Skeletal muscle satellite cell (primary cell): ENCODE measurements around the gene SARNP.

Experiments used
- H3K27me3 ChIP-seq: 2 replicates; pipeline ENCODE4 v1.7.0; 2013; ENCODE audit warnings: low read length; ENCODE audit not compliant: control insufficient read depth, insufficient read depth
- H3K36me3 ChIP-seq: 2 replicates; pipeline ENCODE4 v1.7.0; 2013; ENCODE audit warnings: mild to moderate bottlenecking, control low read depth, low read length; ENCODE audit not compliant: insufficient read depth
- H3K4me1 ChIP-seq: 2 replicates; pipeline ENCODE4 v1.7.0; 2013; ENCODE audit warnings: low read length; ENCODE audit not compliant: control insufficient read depth, insufficient read depth
- H3K4me2 ChIP-seq: 2 replicates; pipeline ENCODE4 v1.7.0; 2013; ENCODE audit warnings: mild to moderate bottlenecking, low read length
- H3K4me3 ChIP-seq: 2 replicates; pipeline ENCODE4 v1.7.0; 2013; ENCODE audit warnings: low read length
- H3K9ac ChIP-seq: 2 replicates; pipeline ENCODE4 v1.7.0; 2013; ENCODE audit warnings: mild to moderate bottlenecking, low read depth, low read length, moderate library complexity
- H3K9me3 ChIP-seq: replicated peaks from 2 replicates; pipeline ENCODE4 v1.7.0; 2013; ENCODE audit warnings: mild to moderate bottlenecking, control low read depth, low read length

SARNP gene

DNA sequence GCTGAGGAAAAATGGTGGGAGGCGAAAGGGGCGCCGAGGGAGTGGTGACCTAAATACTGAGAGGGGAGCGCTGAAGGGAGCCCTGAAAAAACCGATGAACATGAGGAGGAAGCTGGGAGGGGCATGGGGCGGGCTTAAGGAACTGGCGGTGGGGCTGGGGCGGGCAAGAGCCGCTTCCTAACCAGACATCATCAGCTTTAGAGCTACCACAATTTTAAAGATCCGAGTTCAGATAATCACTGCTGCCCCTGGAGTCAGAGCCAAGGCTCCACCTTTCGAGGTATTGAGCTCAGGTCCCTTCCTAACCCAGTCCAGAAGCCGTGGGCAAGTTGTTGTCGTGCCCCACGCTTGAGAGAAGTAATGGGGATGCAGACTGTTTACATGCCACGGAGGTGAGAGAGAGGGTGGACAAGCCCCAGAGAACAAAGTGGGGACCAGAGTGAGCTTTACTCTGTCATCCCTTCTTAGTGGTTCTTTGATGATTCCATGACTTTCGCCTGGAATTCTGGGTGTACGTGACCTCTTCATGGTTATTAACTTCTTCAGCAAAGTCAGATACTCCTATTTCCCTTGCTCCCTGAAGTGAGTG lies 710 bp upstream of the SARNP start:
- Histone ChIP-seq H3K4me3 (peak overlapping the region; percentile 82), H3K4me1 (peaks cover 19% of the 10 kb centered on the region), H3K4me2 (peak overlapping the region; percentile 93), H3K9ac (peak overlapping the region; percentile 87), H3K9me3 (no peaks in the 10 kb centered on the region), H3K36me3 (peaks cover 59% of the 10 kb centered on the region), H3K27me3 (no peaks in the 10 kb centered on the region)

DNA sequence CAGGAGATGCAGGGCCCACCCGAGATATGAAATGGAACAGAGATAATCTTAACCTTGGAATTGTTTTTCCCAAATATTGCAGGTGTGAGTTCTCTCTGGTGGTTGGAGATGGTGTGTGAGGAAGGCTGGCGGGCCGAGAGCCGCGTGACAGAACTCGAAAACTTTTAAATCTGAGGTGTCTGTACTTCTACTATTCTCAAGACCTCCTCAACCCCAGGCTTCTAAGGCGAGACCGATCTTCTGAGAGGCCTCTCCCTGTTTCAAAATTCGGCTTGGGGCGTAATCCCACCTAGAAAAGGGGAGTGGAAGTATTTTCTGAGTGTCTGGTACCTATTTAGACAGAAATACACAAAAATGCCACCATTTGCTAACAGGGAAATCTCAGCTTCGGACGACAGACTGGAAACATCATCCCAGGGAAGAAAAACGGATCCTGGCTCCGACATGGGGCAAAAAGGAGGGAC lies 611 bp downstream of the SARNP start:
- Histone ChIP-seq H3K36me3 (peaks cover 49% of the 10 kb centered on the region), H3K4me3 (peak overlapping the region; percentile 85), H3K9me3 (no peaks in the 10 kb centered on the region), H3K9ac (peak overlapping the region; percentile 90), H3K4me1 (peaks cover 19% of the 10 kb centered on the region), H3K4me2 (peak overlapping the region; percentile 83), H3K27me3 (no peaks in the 10 kb centered on the region)

DNA sequence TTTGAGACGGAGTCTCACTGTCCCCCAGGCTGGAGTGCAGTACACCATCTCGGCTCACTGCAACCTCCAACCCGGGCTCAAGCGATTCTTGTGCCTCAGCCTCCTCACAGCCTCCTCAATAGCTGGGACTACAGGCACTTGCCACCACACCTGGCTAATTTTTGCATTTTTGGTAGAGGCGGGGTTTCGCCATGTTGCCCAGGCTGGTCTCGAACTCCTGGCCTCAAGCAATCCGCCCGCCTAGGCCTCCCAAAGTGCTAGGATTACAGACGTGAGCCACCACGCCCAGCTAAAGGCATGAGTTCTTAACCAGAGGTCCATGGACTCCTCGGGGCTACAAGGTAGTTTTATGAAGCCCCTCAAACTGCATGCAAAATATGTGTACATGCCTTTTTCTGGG lies 2.1 kb downstream of the SARNP start:
- H3K9me3 ChIP-seq: no peaks in the 10 kb centered on the region
- H3K4me2 ChIP-seq: peak overlapping the region; percentile 83
- H3K4me3 ChIP-seq: peak overlapping the region; percentile 85
- no peaks in the 10 kb centered on the region for H3K27me3 ChIP-seq
- peaks cover 41% of the 10 kb centered on the region for H3K36me3 ChIP-seq
- peak overlapping the region; percentile 90 for H3K9ac ChIP-seq
- peaks cover 19% of the 10 kb centered on the region for H3K4me1 ChIP-seq

DNA sequence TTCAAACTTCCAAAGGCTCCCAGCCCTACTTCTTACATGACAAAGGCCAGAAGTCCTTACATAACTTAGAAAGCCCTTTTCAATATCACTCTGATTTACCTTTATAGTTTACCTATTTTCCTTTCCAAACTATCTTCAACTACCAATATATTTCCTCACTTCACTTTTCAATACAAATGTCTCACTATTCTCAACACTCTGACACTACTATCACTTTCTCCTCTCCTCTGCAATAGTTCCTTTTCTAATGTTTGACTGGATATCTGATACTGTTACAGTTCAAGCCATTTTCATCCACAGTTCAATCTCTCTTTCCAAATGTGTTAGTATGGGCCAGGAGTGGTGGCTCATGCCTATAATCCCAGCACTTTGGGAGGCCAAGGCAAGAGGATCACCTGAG lies 3.3 kb downstream of the SARNP start:
- H3K27me3 ChIP-seq: no peaks in the 10 kb centered on the region
- H3K36me3 ChIP-seq: peaks cover 35% of the 10 kb centered on the region
- peaks cover 22% of the 10 kb centered on the region for H3K4me1 ChIP-seq

DNA sequence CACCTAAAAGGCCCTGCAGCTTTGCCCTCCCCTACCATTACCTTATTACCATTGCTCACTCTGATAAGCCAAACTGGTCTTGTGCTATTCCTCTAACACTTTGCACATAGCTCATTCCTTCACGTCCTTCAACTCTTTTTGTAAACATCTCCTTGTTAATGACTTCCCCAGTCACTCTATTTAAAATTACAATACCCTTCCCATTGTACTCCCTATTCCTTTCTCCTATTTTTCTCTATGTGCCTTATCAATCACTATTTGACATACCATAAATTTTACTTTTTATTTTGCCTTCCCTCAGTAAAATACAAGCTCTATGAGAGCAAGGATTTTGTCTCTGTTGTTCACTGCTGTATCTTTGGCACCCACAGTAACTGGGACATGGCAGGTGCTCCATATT lies 5.4 kb downstream of the SARNP start:
- H3K9me3 ChIP-seq: no peaks in the 10 kb centered on the region
- no peak overlapping the region for H3K9ac ChIP-seq
- H3K4me3 ChIP-seq: no peak overlapping the region
- peaks cover 14% of the 10 kb centered on the region for H3K4me1 ChIP-seq
- no peak overlapping the region for H3K4me2 ChIP-seq
- no peaks in the 10 kb centered on the region for H3K27me3 ChIP-seq
- peaks cover 39% of the 10 kb centered on the region for H3K36me3 ChIP-seq

More for the DNA sequence above, 3.3 kb downstream of the SARNP start:
- H3K9ac ChIP-seq: no peak overlapping the region
- H3K4me2 ChIP-seq: no peak overlapping the region
- no peaks in the 10 kb centered on the region for H3K9me3 ChIP-seq
- no peak overlapping the region for H3K4me3 ChIP-seq

DNA sequence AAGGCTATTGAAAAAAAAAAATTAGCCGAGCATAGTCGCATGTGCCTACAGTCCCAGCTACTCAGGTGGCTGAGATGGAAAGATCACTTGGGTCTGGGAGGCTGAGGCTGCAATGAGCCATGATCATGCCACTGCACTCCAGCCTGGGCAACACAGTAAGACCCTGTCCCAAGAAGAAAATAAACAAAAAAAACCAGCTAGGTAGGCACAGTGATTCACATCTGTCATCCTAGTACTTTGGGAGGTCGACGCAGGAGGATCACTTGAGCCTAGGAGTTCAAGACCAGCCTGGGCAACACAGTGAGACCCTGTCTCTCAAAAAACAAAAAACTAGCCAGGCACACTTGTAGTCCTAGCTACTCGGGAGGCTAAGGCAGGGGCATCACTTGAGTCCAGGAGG lies 8.2 kb downstream of the SARNP start:
- peaks cover 34% of the 10 kb centered on the region for H3K36me3 ChIP-seq
- peaks cover 5% of the 10 kb centered on the region for H3K4me1 ChIP-seq
- H3K9ac ChIP-seq: no peak overlapping the region
- no peaks in the 10 kb centered on the region for H3K9me3 ChIP-seq
- H3K27me3 ChIP-seq: no peaks in the 10 kb centered on the region
- no peak overlapping the region for H3K4me2 ChIP-seq
- H3K4me3 ChIP-seq: no peak overlapping the region

DNA sequence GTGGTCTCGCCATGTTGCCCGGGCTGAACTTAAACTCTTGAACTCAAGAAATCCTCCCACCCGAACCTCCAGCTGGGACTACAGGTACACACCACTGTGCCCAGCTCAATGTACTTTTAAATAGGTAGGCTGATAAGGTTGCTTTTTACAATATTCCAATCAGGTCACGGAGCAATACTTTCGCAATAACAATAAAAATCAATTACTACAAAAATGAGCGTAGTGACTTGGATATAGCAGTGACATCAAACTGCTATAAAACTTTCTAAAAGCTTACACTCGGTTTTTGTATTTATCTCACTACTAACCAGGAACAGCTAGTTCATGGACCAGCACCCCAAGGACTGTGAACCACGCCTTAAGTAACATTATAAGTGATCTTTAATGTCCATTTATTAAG lies 10.5 kb downstream of the SARNP start:
- no peak overlapping the region for H3K4me2 ChIP-seq
- no peaks in the 10 kb centered on the region for H3K9me3 ChIP-seq
- H3K36me3 ChIP-seq: peaks cover 36% of the 10 kb centered on the region
- no peaks in the 10 kb centered on the region for H3K27me3 ChIP-seq
- H3K4me3 ChIP-seq: no peak overlapping the region
- peaks cover 5% of the 10 kb centered on the region for H3K4me1 ChIP-seq
- no peak overlapping the region for H3K9ac ChIP-seq

DNA sequence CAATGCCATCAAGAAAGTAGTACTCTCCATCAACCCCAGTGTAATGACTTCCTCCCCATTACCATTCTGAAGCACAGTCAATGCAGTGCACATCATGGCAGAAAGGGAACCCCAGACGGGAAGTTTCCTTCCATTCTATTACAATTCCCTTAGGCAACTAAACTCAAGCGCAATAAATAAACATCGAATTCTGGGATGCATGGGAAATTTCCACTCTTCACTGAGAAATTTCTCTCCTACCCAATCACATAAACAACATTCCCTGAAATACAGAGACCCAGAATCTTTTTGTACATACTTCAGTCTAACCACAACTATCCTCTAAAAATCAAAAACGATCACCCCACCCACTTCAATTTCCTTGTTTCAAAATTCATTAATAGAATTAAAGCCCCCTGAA lies 20.0 kb downstream of the SARNP start:
- Histone ChIP-seq H3K4me3 (no peak overlapping the region), H3K9ac (no peak overlapping the region), H3K4me1 (no peaks in the 10 kb centered on the region), H3K36me3 (peaks cover 72% of the 10 kb centered on the region), H3K9me3 (no peaks in the 10 kb centered on the region), H3K27me3 (no peaks in the 10 kb centered on the region), H3K4me2 (no peak overlapping the region)

DNA sequence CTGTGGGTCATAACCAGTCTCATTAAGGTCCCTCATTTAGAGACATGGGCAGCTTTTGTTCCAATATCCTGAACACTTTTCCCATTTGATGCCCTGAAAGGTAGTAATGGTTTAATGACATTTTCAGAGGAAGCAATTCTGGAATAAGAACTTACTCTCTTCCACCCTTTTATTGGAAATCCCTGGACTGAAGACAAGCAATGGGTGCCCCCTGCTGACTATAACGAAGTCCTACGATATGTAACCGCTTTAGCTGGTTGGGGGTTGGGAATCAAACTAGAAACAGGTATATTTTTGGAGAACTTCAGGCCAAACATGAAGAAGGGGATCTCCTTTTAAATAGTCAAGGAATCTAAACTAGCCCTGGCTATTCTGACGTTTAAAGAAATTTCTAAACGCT lies 20.5 kb downstream of the SARNP start:
- Histone ChIP-seq H3K9me3 (no peaks in the 10 kb centered on the region), H3K4me1 (no peaks in the 10 kb centered on the region), H3K27me3 (no peaks in the 10 kb centered on the region), H3K9ac (no peak overlapping the region), H3K36me3 (peaks cover 71% of the 10 kb centered on the region), H3K4me2 (no peak overlapping the region), H3K4me3 (no peak overlapping the region)

DNA sequence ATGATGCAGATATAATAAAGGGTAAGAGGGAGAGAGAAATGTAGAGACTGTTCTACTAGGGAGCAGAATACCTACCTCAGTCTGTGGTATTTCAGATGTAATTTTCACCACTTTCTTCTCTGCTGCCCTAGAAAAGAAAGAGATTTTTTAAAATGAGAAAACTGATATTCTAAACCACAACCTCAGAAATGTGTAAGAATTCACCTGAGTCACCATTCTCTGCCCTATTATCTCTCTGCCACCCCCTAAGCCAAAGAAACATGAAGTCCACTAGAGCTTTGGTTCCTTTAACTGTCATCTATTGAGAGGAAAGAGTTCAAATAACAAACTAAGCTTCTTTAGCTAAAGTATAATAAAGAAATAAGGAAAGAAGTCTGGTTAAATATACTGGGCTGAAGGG lies 21.6 kb downstream of the SARNP start:
- Histone ChIP-seq H3K27me3 (no peaks in the 10 kb centered on the region), H3K4me2 (no peak overlapping the region), H3K36me3 (peaks cover 69% of the 10 kb centered on the region), H3K9ac (no peak overlapping the region), H3K9me3 (no peaks in the 10 kb centered on the region), H3K4me1 (no peaks in the 10 kb centered on the region), H3K4me3 (no peak overlapping the region)

DNA sequence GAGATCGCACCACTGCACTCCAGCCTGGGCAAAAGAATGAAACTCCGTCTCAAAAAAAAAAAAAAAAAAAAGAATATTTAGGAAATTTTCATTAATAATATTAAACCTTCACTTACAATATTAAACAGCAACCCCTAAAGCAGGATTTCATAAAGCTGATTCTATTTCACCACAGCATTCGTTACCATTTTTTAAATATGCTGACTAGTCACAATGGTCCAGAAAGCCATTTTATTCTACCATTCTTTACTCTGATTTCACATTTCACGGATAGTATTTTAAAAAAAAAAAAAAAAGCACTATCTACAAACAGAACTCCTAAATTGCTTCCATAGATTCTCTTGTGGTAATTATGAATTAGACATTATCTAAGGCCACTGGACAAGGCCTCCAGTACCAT lies 27.6 kb downstream of the SARNP start:
- no peak overlapping the region for H3K9ac ChIP-seq
- no peaks in the 10 kb centered on the region for H3K4me1 ChIP-seq
- H3K4me2 ChIP-seq: no peak overlapping the region
- no peak overlapping the region for H3K4me3 ChIP-seq
- no peaks in the 10 kb centered on the region for H3K9me3 ChIP-seq
- H3K27me3 ChIP-seq: no peaks in the 10 kb centered on the region
- H3K36me3 ChIP-seq: peaks cover 73% of the 10 kb centered on the region

DNA sequence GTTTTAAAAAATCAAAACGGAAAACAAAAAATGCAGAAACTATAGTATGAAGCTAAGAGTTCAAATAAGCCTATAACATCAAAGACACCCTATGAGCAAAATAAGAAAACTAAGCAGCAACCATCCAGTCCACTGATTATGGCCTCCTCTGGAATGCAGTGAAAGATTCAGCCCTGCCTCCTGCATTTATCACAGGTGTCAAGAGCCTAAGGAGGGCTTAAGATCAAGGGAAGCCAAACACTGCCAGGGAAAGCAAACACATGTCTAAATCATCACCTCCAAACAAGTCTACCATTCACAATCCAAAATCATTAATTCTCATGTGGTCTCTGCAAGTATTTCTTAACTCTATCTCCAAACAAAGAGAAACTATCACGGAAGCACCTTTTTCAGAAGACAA lies 28.4 kb downstream of the SARNP start:
- Histone ChIP-seq H3K4me3 (no peak overlapping the region), H3K4me1 (no peaks in the 10 kb centered on the region), H3K9ac (no peak overlapping the region), H3K4me2 (no peak overlapping the region), H3K9me3 (no peaks in the 10 kb centered on the region), H3K36me3 (peaks cover 75% of the 10 kb centered on the region), H3K27me3 (no peaks in the 10 kb centered on the region)
